Lung (tissue), 12 donors: ENCODE measurements around the gene ARHGAP9. TPM values are rescaled to one million over a fixed set of nuclear protein-coding genes. Genes with fewer than 3 reads are reported as not detected.

Experiments used
- ATAC-seq: fragments of 200-7000 bp; cut with Tn5 transposase; one replicate; pipeline ENCODE4 v1.9.1; 2020; ENCODE audit warnings: moderate number of reproducible peaks; ENCODE audit not compliant: insufficient read depth, low FRiP score
- DNase-seq, 3 donors: peaks; one replicate each; pipeline ENCODE4 v3.0.0-alpha.2; 2013 to 2017
- H3K27ac ChIP-seq, 2 donors: one replicate each; pipeline ENCODE4 v1.5.1; 2013; ENCODE audit warnings: mild to moderate bottlenecking in 2 of 2, moderate library complexity in 2 of 2, control low read depth in 1 of 2, inconsistent platforms in 1 of 2, low read depth in 1 of 2, low read length in 1 of 2
- H3K27me3 ChIP-seq, 3 donors: one replicate each; pipeline ENCODE4 v1.5.1; 2013; ENCODE audit warnings: low read length in 2 of 3; ENCODE audit not compliant: control insufficient read depth in 3 of 3, insufficient read depth in 3 of 3
- H3K36me3 ChIP-seq, 4 donors: one replicate each; pipeline ENCODE4 v1.5.1; 2013; ENCODE audit warnings: low read length in 4 of 4, mild to moderate bottlenecking in 1 of 4, moderate library complexity in 1 of 4; ENCODE audit not compliant: control insufficient read depth in 4 of 4, insufficient read depth in 4 of 4
- H3K4me1 ChIP-seq, 5 donors: one replicate each; pipeline ENCODE4 v1.5.1; 2013; ENCODE audit warnings: low read length in 5 of 5, mild to moderate bottlenecking in 2 of 5, moderate library complexity in 1 of 5; ENCODE audit not compliant: control insufficient read depth in 5 of 5, insufficient read depth in 5 of 5
- H3K4me3 ChIP-seq: one replicate; pipeline ENCODE4 v1.5.1; 2013; ENCODE audit warnings: mild to moderate bottlenecking, control low read depth, moderate library complexity
- H3K9ac ChIP-seq, 2 donors: one replicate each; pipeline ENCODE4 v1.5.1; 2013; ENCODE audit warnings: low read length in 2 of 2, control low read depth in 1 of 2; ENCODE audit not compliant: insufficient read depth in 1 of 2
- H3K9me3 ChIP-seq, 4 donors: one replicate each; pipeline ENCODE4 v1.5.1; 2013; ENCODE audit warnings: low read length in 3 of 4, mild to moderate bottlenecking in 1 of 4, moderate library complexity in 1 of 4; ENCODE audit not compliant: control insufficient read depth in 4 of 4, insufficient read depth in 3 of 4
- CTCF ChIP-seq: IDR thresholded peaks from 2 replicates; pipeline ENCODE4 v1.5.1; 2012; ENCODE audit warnings: mild to moderate bottlenecking; ENCODE audit errors: control extremely low read depth, extremely low read depth
- WGBS, 2 donors: extraction: QIAGEN DNeasy Blood & Tissue Kit; methylation state at CpG; one replicate each; pipeline ENCODE4 v1.1.7; 2013; 5-methylcytosine and 5-hydroxymethylcytosine counted together
- polyA plus RNA-seq, 2 donors: library from polyadenylated mRNA; stranded (reverse); fragments of 200-250 nt; gene quantifications; one replicate each; pipeline ENCODE4 v1.2.1, GENCODE V29; 2013
- total RNA-seq, 2 donors: library from RNA; depleted of rRNA in 1 of 2; stranded (reverse); fragments of >200 nt in 1 of 2; gene quantifications; one replicate each; pipeline ENCODE4 v1.2.1, GENCODE V29; 2014 to 2021
- donor health status: control.
- donor health status: control.
- donor health status: Bipolar disorder and iron deficiency.
- donor health status: healthy.
- donor health status: DM: yes; HTN: yes; CAD: no.

Gene ARHGAP9
- total and polyA plus RNA-seq, 4 donors, result 14.7 to 62.1 (median 33.1) TPM

DNA sequence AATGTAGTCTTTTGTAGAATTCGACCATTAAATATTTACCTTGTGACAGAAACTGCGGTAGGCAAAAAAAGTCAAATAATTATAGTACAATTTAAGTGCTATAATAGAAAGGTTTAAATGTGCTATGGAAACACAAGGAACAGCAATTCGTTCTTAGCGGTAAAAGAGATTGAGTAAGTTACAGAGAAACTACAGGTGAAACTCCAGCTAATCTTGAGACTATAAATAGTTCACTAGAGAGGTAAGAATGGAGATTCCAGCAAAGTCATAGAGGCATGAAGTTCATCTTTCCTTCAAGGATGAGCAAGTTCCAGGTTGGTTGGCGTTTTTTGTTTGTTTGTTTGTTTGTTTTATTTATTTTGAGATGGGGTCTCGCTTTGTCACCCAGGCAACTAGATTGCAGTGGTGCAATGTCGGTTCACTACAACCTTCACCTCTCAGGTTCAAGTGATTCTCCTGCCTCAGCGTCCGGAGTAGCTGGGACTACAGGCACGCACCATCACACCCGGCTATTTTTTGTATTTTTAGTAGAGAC, 47.9 kb downstream of the ARHGAP9 start:
- no peaks in the 10 kb centered on the region for H3K9me3 ChIP-seq
- 82 to 90% methylated on average over 11 of the region's 11 CpGs for WGBS, 2 donors
- peak in 1 of 3 donors; percentile 19 for DNase-seq
- H3K9ac ChIP-seq, result peak overlapping the region; percentile 67 to 90
- ATAC-seq, result no peak
- H3K27ac ChIP-seq, result peak overlapping the region in 1 of 2 donors; percentile 91
- no peaks in the 10 kb centered on the region for H3K36me3 ChIP-seq
- H3K27me3 ChIP-seq, result no peaks in the 10 kb centered on the region
- TF ChIP-seq CTCF, result no peak
- H3K4me1 ChIP-seq, result peaks cover 2 to 17% (median 5%) of the 10 kb centered on the region in 5 donors
- H3K4me3 ChIP-seq, result no peak overlapping the region

DNA sequence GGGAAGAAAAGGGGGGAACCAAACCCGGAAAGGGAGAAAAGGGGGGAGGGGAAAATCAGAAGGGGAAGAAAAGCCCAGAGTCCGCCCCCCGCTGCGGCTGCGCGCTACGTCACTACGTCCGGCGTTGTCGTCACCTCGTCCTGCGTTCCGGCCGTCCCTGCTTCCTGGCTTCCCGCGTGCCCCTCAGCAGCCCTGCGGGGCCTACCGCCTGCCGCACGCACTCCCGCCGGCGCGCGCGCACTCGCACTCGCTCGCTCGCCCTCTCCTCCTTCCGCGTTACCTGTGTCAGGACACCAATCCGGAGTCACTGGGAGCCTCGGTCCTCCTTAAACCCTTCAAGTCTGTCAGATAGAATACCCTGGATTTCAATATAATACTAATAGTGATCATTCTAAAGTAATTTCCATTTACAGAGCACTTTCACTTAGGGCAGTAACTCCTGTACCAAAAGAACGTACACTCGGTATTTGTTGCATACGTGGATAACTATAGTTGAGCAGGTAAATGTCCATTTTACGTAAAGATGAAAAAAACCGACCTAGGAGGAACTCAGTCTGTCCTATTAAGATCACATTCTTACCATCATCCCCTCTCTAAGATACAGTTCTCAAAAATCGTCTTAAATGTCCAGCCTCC, 48.6 kb downstream of the ARHGAP9 start, which contains the start of gene R3HDM2:
Gene R3HDM2, minus strand, starts transcription at position 113 of the 636 bp plus-strand sequence. CDS start 120,615 bp downstream, outside the sequence.
- H3K27me3 ChIP-seq, result no peaks in the 10 kb centered on the region
- peak within 1 kb of the TSS; percentile 68 to 92 for H3K9ac ChIP-seq
- H3K4me3 ChIP-seq, result peak within 1 kb of the TSS; percentile 69
- peak; percentile 98 to 99 (median 98) for DNase-seq
- no peaks in the 10 kb centered on the region for H3K36me3 ChIP-seq
- WGBS, 2 donors, result 2% methylated on average over 37 to 41 of the region's 41 CpGs
- ATAC-seq, result peak; percentile 95
- H3K27ac ChIP-seq, result peak within 1 kb of the TSS; percentile 87 to 91
- H3K9me3 ChIP-seq, result no peaks in the 10 kb centered on the region
- no peak for TF ChIP-seq CTCF
- H3K4me1 ChIP-seq, result peaks cover 2 to 17% (median 5%) of the 10 kb centered on the region in 5 donors

GRCh38 chr12:57430112-57430930, 49.3 kb downstream of the ARHGAP9 start:
- peaks cover 0 to 3% (median 0%) of the 10 kb centered on the region in 4 donors for H3K36me3 ChIP-seq
- ATAC-seq (peak; percentile 85), DNase-seq (peak in 2 of 3 donors; percentile 52 to 69)
- no peaks in the 10 kb centered on the region for H3K27me3 ChIP-seq
- H3K9ac ChIP-seq, result peak overlapping the region; percentile 68 to 92
- H3K27ac ChIP-seq, result peak overlapping the region; percentile 87 to 91
- H3K4me3 ChIP-seq, result peak overlapping the region; percentile 69
- H3K9me3 ChIP-seq, result no peaks in the 10 kb centered on the region
- TF ChIP-seq CTCF, result no peak
- 0 to 1% methylated on average over 51 to 74 of the region's 74 CpGs for WGBS, 2 donors
- peaks cover 2 to 17% (median 5%) of the 10 kb centered on the region in 5 donors for H3K4me1 ChIP-seq
